HG03469 (cell line): ENCODE data around the gene LRP1B.

Source experiments
- ATAC-seq: cut with Tn5 transposase; IDR thresholded peaks from one replicate; pipeline ENCODE4 v1.9.1; 2021; ENCODE audit warnings: mild to moderate bottlenecking, moderate library complexity, moderate number of reproducible peaks; ENCODE audit not compliant: unreplicated experiment

The LRP1B gene

GRCh38 chr2:141362311-141362710 is 768.5 kb downstream of the LRP1B start:
- no peak for ATAC-seq

GRCh38 chr2:141348481-141348880 is 782.3 kb downstream of the LRP1B start:
- no peak for ATAC-seq

- no peak for ATAC-seq
Measured at GRCh38 chr2:141341444-141341843, 789.4 kb downstream of the LRP1B start.

GRCh38 chr2:141331127-141331526 is 799.7 kb downstream of the LRP1B start:
- ATAC-seq: no peak

- no peak for ATAC-seq
Measured at GRCh38 chr2:141329964-141330363, 800.9 kb downstream of the LRP1B start.

- ATAC-seq: no peak
Measured at GRCh38 chr2:141323571-141323970, 807.2 kb downstream of the LRP1B start.

- ATAC-seq: no peak
Measured at GRCh38 chr2:141317986-141318385, 812.8 kb downstream of the LRP1B start.

- ATAC-seq: no peak
Measured at GRCh38 chr2:141316606-141317005, 814.2 kb downstream of the LRP1B start.

- no peak for ATAC-seq
Measured at GRCh38 chr2:141316103-141316502, 814.7 kb downstream of the LRP1B start.

GRCh38 chr2:141313972-141314371 is 816.8 kb downstream of the LRP1B start:
- ATAC-seq: no peak

GRCh38 chr2:141311430-141311829 is 819.4 kb downstream of the LRP1B start:
- no peak for ATAC-seq

- no peak for ATAC-seq
Measured at GRCh38 chr2:141306368-141306767, 824.4 kb downstream of the LRP1B start.

GRCh38 chr2:141301551-141301950 is 829.3 kb downstream of the LRP1B start:
- no peak for ATAC-seq

GRCh38 chr2:141280037-141280436 is 850.8 kb downstream of the LRP1B start:
- ATAC-seq: no peak

- ATAC-seq: no peak
Measured at GRCh38 chr2:141271346-141271745, 859.5 kb downstream of the LRP1B start.

GRCh38 chr2:141264848-141265247 is 866.0 kb downstream of the LRP1B start:
- no peak for ATAC-seq

- ATAC-seq: no peak
Measured at GRCh38 chr2:141260911-141261310, 869.9 kb downstream of the LRP1B start.

- no peak for ATAC-seq
Measured at GRCh38 chr2:141259683-141260082, 871.1 kb downstream of the LRP1B start.

GRCh38 chr2:141242008-141242407 is 888.8 kb downstream of the LRP1B start:
- ATAC-seq: no peak

- ATAC-seq: no peak
Measured at GRCh38 chr2:141226560-141226959, 904.3 kb downstream of the LRP1B start.

- no peak for ATAC-seq
Measured at GRCh38 chr2:141207036-141207385, 923.8 kb downstream of the LRP1B start.

GRCh38 chr2:141201016-141201565 is 929.7 kb downstream of the LRP1B start:
- no peak for ATAC-seq

GRCh38 chr2:141200191-141200590 is 930.6 kb downstream of the LRP1B start:
- ATAC-seq: no peak

GRCh38 chr2:141199711-141200110 is 931.1 kb downstream of the LRP1B start:
- ATAC-seq: no peak
